Stimulated activated CD8-positive, alpha-beta memory T cell treated with anti-CD3 and anti-CD28 coated beads, Interleukin-12 subunit alpha, Interleukin-12 subunit beta, amount 100 ng/mL, for 4 hours (primary cell): ENCODE data around the gene RAX2.

Experiments
- DNase-seq: peaks from one replicate; pipeline ENCODE4 v3.0.0-alpha.2; 2020; ENCODE audit warnings: low read depth

Gene RAX2

GRCh38 chr19:3730457-3730958, 41.5 kb downstream of the RAX2 start:
- DNase-seq: no peak

- no peak for DNase-seq
Observed at GRCh38 chr19:3725640-3726310, 46.3 kb downstream of the RAX2 start.

GRCh38 chr19:3725121-3725520, 46.9 kb downstream of the RAX2 start:
- DNase-seq: no peak

DNA sequence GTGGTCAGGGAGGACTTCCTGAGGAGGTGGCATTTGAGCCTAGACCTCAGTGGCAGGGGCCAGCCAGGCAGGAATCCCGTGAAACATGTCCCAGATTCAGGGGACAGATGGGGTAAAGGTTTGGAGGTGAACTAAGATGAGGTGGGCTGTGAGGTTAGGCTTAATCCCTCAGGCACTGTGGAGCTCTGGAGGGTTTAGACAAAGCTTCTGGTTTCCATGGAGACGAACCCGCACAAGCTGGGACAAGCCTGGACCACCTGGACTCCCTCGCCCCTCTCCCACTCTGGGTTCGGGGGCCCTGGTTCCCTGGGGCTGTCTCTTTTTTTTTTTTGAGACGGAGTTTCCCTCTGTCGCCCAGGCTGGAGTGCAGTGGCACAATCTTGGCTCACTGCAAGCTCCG, 48.1 kb downstream of the RAX2 start:
- DNase-seq: no peak

DNA sequence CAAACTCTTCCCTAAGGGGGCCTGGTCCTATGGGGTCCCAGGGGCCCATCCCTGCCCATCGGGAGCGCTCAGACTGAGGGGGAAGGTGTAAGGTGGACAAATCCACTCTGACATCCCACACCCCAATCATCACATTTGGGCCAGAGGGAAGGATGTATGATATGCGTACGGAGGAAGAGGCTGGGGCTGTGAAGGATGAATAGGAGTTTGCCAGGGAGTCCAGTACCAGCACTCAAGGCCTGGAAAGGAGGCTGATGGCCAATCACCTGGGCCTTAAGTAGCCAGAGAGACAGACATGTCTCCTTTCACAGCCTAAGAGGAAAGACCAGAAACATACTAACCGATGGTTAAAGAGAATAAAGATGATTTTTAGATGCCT, 48.9 kb downstream of the RAX2 start:
- no peak for DNase-seq

- DNase-seq: no peak
Observed at GRCh38 chr19:3722443-3723109, 49.5 kb downstream of the RAX2 start.

- no peak for DNase-seq
Observed at GRCh38 chr19:3721887-3722442, 50.1 kb downstream of the RAX2 start.

GRCh38 chr19:3721131-3721886, 50.7 kb downstream of the RAX2 start:
- peak; percentile 71 for DNase-seq

DNA sequence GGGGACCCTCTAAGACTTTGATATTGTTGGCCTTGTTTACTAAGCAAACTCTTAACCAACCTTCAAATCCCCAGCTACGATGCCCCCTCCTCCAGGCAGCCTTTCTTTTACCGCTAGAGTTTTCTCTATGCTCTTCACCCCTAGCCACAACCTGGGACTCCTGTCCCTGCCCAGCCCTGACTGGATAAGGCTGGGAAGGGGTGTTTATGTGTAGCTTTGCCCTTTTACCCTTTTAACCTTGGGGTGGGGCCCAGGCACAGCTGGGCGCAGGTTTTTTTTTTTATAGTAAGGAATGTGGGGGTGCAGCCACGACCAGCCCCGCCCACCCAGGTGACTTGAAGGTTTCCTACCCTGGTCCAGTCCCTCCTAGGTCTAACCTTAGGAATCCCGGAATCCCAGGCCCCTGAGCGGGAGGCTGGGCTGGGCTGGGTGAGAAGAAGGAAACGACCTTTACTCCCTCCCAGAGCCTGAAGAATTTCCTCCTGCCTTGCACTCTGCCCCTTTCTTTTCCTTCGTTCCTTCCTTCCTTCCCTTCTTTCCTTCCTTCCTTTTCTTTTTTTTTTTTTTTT, 51.6 kb downstream of the RAX2 start:
- DNase-seq: no peak

- no peak for DNase-seq
Observed at GRCh38 chr19:3719868-3720267, 52.2 kb downstream of the RAX2 start.
